Measurements from ENCODE around the gene NRM. TPM values are rescaled to one million over a fixed set of nuclear protein-coding genes. Genes with fewer than 3 reads are reported as not detected.

The NRM gene
- total RNA-seq, 1 donor from 2014 or later, result 12.8 TPM

- Mint-ChIP-seq H3K36me3 (ENCODE audit: low read depth, unreplicated experiment) (peaks cover 36% of the 10 kb centered on the region), H3K27ac (ENCODE audit: unreplicated experiment) (peak overlapping the region; percentile 68), H3K27me3 (ENCODE audit: low read depth, unreplicated experiment) (no peaks in the 10 kb centered on the region), H3K9me3 (ENCODE audit: unreplicated experiment) (no peaks in the 10 kb centered on the region), H3K4me3 (ENCODE audit: unreplicated experiment) (peak overlapping the region; percentile 64), H3K4me1 (ENCODE audit: low read depth, unreplicated experiment) (peaks cover 33% of the 10 kb centered on the region)
- Histone ChIP-seq H3K4me3 (ENCODE audit: insufficient read depth, low read depth, low read length) (no peak overlapping the region), H3K9me3 (ENCODE audit: insufficient read depth, low read depth, low read length) (no peaks in the 10 kb centered on the region), H2AFZ (ENCODE audit: low read depth, low read length) (no peak overlapping the region), H3K9ac (ENCODE audit: low read length) (no peak overlapping the region), H3K27me3 (ENCODE audit: insufficient read depth, low read length) (no peaks in the 10 kb centered on the region), H3K79me2 (ENCODE audit: insufficient read depth, low read length) (no peaks in the 10 kb centered on the region), H3K27ac (ENCODE audit: low read depth, low read length) (peak overlapping the region; percentile 40), H3K4me2 (ENCODE audit: low read length) (no peak overlapping the region), H4K20me1 (ENCODE audit: insufficient read depth, low read length) (peaks cover 5% of the 10 kb centered on the region), H3K4me1 (ENCODE audit: insufficient read depth, low read length) (peaks cover 14% of the 10 kb centered on the region), H3K36me3 (ENCODE audit: insufficient read depth, low read length) (peaks cover 50% of the 10 kb centered on the region)
- FAIRE-seq (no peak), DNase-seq (ENCODE audit: low read depth) (no peak)
- TF ChIP-seq, protein P1, sequence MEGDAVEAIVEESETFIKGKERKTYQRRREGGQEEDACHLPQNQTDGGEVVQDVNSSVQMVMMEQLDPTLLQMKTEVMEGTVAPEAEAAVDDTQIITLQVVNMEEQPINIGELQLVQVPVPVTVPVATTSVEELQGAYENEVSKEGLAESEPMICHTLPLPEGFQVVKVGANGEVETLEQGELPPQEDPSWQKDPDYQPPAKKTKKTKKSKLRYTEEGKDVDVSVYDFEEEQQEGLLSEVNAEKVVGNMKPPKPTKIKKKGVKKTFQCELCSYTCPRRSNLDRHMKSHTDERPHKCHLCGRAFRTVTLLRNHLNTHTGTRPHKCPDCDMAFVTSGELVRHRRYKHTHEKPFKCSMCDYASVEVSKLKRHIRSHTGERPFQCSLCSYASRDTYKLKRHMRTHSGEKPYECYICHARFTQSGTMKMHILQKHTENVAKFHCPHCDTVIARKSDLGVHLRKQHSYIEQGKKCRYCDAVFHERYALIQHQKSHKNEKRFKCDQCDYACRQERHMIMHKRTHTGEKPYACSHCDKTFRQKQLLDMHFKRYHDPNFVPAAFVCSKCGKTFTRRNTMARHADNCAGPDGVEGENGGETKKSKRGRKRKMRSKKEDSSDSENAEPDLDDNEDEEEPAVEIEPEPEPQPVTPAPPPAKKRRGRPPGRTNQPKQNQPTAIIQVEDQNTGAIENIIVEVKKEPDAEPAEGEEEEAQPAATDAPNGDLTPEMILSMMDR (IDR thresholded peaks at IDR 0.05; ENCODE audit: insufficient read depth, low read depth, low read length), result no peak
- TF ChIP-seq EZH2 (IDR thresholded peaks at IDR 0.05; ENCODE audit: insufficient read depth, low read length), result no peak
Observed at GRCh38 chr6:30654798-30655742, 35.7 kb downstream of the NRM start.

- peaks cover 13% of the 10 kb centered on the region for H3K79me2 ChIP-seq (ENCODE audit: insufficient read depth, low read length)
- H3K36me3 Mint-ChIP-seq (ENCODE audit: low read depth, unreplicated experiment), result peaks cover 26% of the 10 kb centered on the region
- H3K4me3 Mint-ChIP-seq (ENCODE audit: unreplicated experiment), result peak overlapping the region; percentile 64
Observed at GRCh38 chr6:30651143-30651542, 39.6 kb downstream of the NRM start.

More at GRCh38 chr6:30651143-30651542, 39.6 kb downstream of the NRM start:
- peaks cover 3% of the 10 kb centered on the region for H4K20me1 ChIP-seq (ENCODE audit: insufficient read depth, low read length)
- H3K36me3 ChIP-seq (ENCODE audit: insufficient read depth, low read length), result peaks cover 37% of the 10 kb centered on the region
- no peaks in the 10 kb centered on the region for H3K27me3 Mint-ChIP-seq (ENCODE audit: low read depth, unreplicated experiment)
- H3K9ac ChIP-seq (ENCODE audit: low read length), result no peak overlapping the region
- no peak for DNase-seq (ENCODE audit: low read depth)
- H3K4me1 ChIP-seq (ENCODE audit: insufficient read depth, low read length), result peaks cover 6% of the 10 kb centered on the region
- no peaks in the 10 kb centered on the region for H3K9me3 ChIP-seq (ENCODE audit: insufficient read depth, low read depth, low read length)
- no peak overlapping the region for H2AFZ ChIP-seq (ENCODE audit: low read depth, low read length)
- no peak for FAIRE-seq
- H3K27ac Mint-ChIP-seq (ENCODE audit: unreplicated experiment), result no peak overlapping the region
- H3K27ac ChIP-seq (ENCODE audit: low read depth, low read length), result no peak overlapping the region
- no peaks in the 10 kb centered on the region for H3K27me3 ChIP-seq (ENCODE audit: insufficient read depth, low read length)
- TF ChIP-seq EZH2 (IDR thresholded peaks at IDR 0.05; ENCODE audit: insufficient read depth, low read length), result no peak
- TF ChIP-seq, protein P1 (IDR thresholded peaks at IDR 0.05; ENCODE audit: insufficient read depth, low read depth, low read length), result no peak
- H3K4me3 ChIP-seq (ENCODE audit: insufficient read depth, low read depth, low read length), result no peak overlapping the region
- H3K4me1 Mint-ChIP-seq (ENCODE audit: low read depth, unreplicated experiment), result peaks cover 21% of the 10 kb centered on the region
- H3K9me3 Mint-ChIP-seq (ENCODE audit: unreplicated experiment), result no peaks in the 10 kb centered on the region
- no peak overlapping the region for H3K4me2 ChIP-seq (ENCODE audit: low read length)
